Measurements from ENCODE around the gene ARAP3. TPM values are rescaled to one million over a fixed set of nuclear protein-coding genes. Genes with fewer than 3 reads are reported as not detected.

The ARAP3 gene
- total and polyA plus RNA-seq, 9 of the 15 experiments (the other 6 are each of a cell fraction or from before 2014, with no cell fraction given), result 0.83 to 25.7 (median 6.4) TPM

GRCh38 chr5:141691867-141692532 lies 10.0 kb upstream of the ARAP3 start (continued):
- TF ChIP-seq ZKSCAN1 (IDR thresholded peaks at IDR 0.05; ENCODE audit: low read depth, low read length) (0 out of 2 replicates have a peak, but pooled peaks have one; percentile 24), TOE1 (IDR thresholded peaks at IDR 0.05; ENCODE audit: borderline replicate concordance) (peak; percentile 49; the same call in 1 of the 2 replicates), TOE1 (CRISPR knock-in tag; IDR thresholded peaks at IDR 0.05; ENCODE audit: borderline replicate concordance, low read depth) (no peak), CREB1 (IDR thresholded peaks at IDR 0.05) (no peak), CREB1 (CRISPR knock-in tag; IDR thresholded peaks at IDR 0.05) (no peak), ZBTB7A (IDR thresholded peaks at IDR 0.05; ENCODE audit: borderline replicate concordance, control insufficient read depth, low read depth, low read length) (peak; percentile 64; the same call in 1 of the 2 replicates), SNRNP70 (optimal IDR thresholded peaks at IDR 0.05; ENCODE audit: low read depth, low read length) (no peak), NR2C2 (CRISPR knock-in tag; IDR thresholded peaks at IDR 0.05) (no peak), NR2C2 (tag; IDR thresholded peaks at IDR 0.05) (0 out of 2 replicates have a peak, but pooled peaks have one; percentile 53), ATF7 (IDR thresholded peaks at IDR 0.05) (no peak), HDAC8 (tag; IDR thresholded peaks at IDR 0.05) (no peak; the same call in 1 of the 2 replicates), ZBTB9 (CRISPR knock-in tag; IDR thresholded peaks at IDR 0.05) (no peak), ZBTB34 (CRISPR knock-in tag; IDR thresholded peaks at IDR 0.05) (no peak), MAZ (CRISPR knock-in tag; conservative IDR thresholded peaks at IDR 0.05 in 1 of 2, IDR thresholded peaks at IDR 0.05 in 1 of 2) (peak; percentile 71 to 84), ZNF384 (IDR thresholded peaks at IDR 0.05; ENCODE audit: low read depth, low read length) (no peak), MTA2 (IDR thresholded peaks at IDR 0.05; ENCODE audit: low read depth) (no peak), ESRRB (CRISPR knock-in tag; IDR thresholded peaks at IDR 0.05; ENCODE audit: borderline replicate concordance) (no peak), XRCC3 (IDR thresholded peaks at IDR 0.05) (no peak), ZC3H11A (IDR thresholded peaks at IDR 0.05; ENCODE audit: low read depth, low read length) (peak; percentile 72; the same call in 1 of the 2 replicates), ZNF41 (CRISPR knock-in tag; conservative IDR thresholded peaks at IDR 0.05) (no peak), SRSF1 (IDR thresholded peaks at IDR 0.05; ENCODE audit: low read depth, low read length) (no peak), CREM (IDR thresholded peaks at IDR 0.05; ENCODE audit: low read depth) (peak; percentile 31; the same call in 1 of the 2 replicates), CEBPB (tag; IDR thresholded peaks at IDR 0.05) (no peak), FOXO4 (CRISPR knock-in tag; IDR thresholded peaks at IDR 0.05) (no peak)

Data from K562 (cell line).